Right lobe of liver (tissue), 6 donors: ENCODE data around the gene EEF2K. TPM values are rescaled to one million over a fixed set of nuclear protein-coding genes. Genes with fewer than 3 reads are reported as not detected.
A peak's percentile ranks its signal among the peaks of the same experiment; 100 is the strongest.

ENCODE experiments used
- ATAC-seq, 4 donors: fragments of 200-7000 bp; cut with Tn5 transposase; one replicate each; pipeline ENCODE4 v1.9.1; 2020; ENCODE audit warnings: mild to moderate bottlenecking in 4 of 4, moderate library complexity in 4 of 4
- DNase-seq, 3 donors: peaks; one replicate each; pipeline ENCODE4 v3.0.0-alpha.2; 2020
- H3K27ac ChIP-seq, 3 donors: fragments of 200-600 bp; one replicate each; pipeline ENCODE4 v1.8.0; 2022
- H3K27me3 ChIP-seq, 2 donors: fragments of 200-600 bp; one replicate each; pipeline ENCODE4 v1.8.0; 2022
- H3K36me3 ChIP-seq, 4 donors: fragments of 200-600 bp; sonication (generic) in 1 of 4; one replicate each; pipeline versions ENCODE4 v1.5.1 to v1.8.0; 2017 to 2022; ENCODE audit warnings: control low read depth in 1 of 4
- H3K4me1 ChIP-seq, 4 donors: fragments of 200-600 bp; sonication (generic) in 1 of 4; one replicate each; pipeline versions ENCODE4 v1.5.1 to v1.8.0; 2017 to 2022; ENCODE audit warnings: control low read depth in 1 of 4
- H3K4me3 ChIP-seq, 3 donors: fragments of 200-600 bp; one replicate each; pipeline ENCODE4 v1.8.0; 2022
- H3K9me3 ChIP-seq, 4 donors: fragments of 200-600 bp; sonication (generic) in 1 of 4; one replicate each; pipeline versions ENCODE4 v1.5.1 to v1.8.0; 2017 to 2022; ENCODE audit warnings: control low read depth in 1 of 4
- CTCF ChIP-seq, 4 donors: fragments of 200-600 bp in 3 of 4; fragments of 450-650 bp in 1 of 4; IDR thresholded peaks; one replicate each; pipeline versions ENCODE4 v1.5.1 to v1.8.0; 2016 to 2022; ENCODE audit warnings: antibody characterized with exemption in 4 of 4, mild to moderate bottlenecking in 2 of 4
- POLR2A ChIP-seq: fragments of 450-650 bp; IDR thresholded peaks from one replicate; pipeline ENCODE4 v1.6.1; 2017; ENCODE audit warnings: antibody characterized with exemption, mild to moderate bottlenecking
- WGBS: methylation state at CpG from one replicate; pipeline ENCODE4 v1.1.6; 2018; ENCODE audit warnings: low coverage, low lambda C conversion rate; ENCODE audit not compliant: insufficient coverage; ENCODE audit errors: missing lambda C conversion rate; 5-methylcytosine and 5-hydroxymethylcytosine counted together
- intact Hi-C, 2 donors: fragments of 100-400 bp; cut with DNase I; formaldehyde crosslinking; loops; one replicate each; pipeline versions ENCODE4 v1.11.2 to v1.14.1; 2022
- total RNA-seq, 6 experiments: library from RNA; depleted of rRNA in 2 of 6; stranded (reverse); fragments of >200 nt in 2 of 6; fragmentation: NEBNext Ultra II Directional in 3 of 6; extraction: Animal tissue kit (Norgen Biotek cat#: 25700) in 3 of 6; gene quantifications; one replicate each; pipeline versions ENCODE4 v1.1.0 to v1.2.4, GENCODE V29; 2016 to 2023
- donor health status: DM: no; HTN: yes; CAD: no.
- donor health status: DM: no; HTN: no; CAD: no.
- donor health status: DM: no; HTN: no; CAD: no.
- donor health status: DM: no; HTN: yes; CAD: no.
- donor health status: DM: no; HTN: yes; CAD: no.

EEF2K gene
- total RNA-seq, 6 experiments from 2014 or later: 10.0 to 17.5 (median 11.5) TPM

GRCh38 chr16:22202261-22202637 lies 3.8 kb upstream of the EEF2K start:
- intact Hi-C loops: loop anchor here in 1 of 2 donors (5.0 kb wide), 1 partner anchor 95 kb away; the partner anchor contains the start of gene POLR3E
- no peak for ATAC-seq
- DNase-seq: no peak
- Histone ChIP-seq H3K4me3 (no peak overlapping the region), H3K36me3 (no peaks in the 10 kb centered on the region), H3K4me1 (peaks cover 0 to 5% (median under 1%) of the 10 kb centered on the region in 4 donors), H3K27me3 (no peaks in the 10 kb centered on the region), H3K27ac (no peak overlapping the region), H3K9me3 (no peaks in the 10 kb centered on the region)
- 74% methylated on average over 4 of the region's 6 CpGs for WGBS
- no peak for TF ChIP-seq POLR2A
- TF ChIP-seq CTCF (IDR thresholded peaks at IDR 0.05): no peak

GRCh38 chr16:22203091-22203490 lies 3.0 kb upstream of the EEF2K start:
- H3K9me3 ChIP-seq: no peaks in the 10 kb centered on the region
- H3K4me1 ChIP-seq: peaks cover 0 to 13% (median 4%) of the 10 kb centered on the region in 4 donors
- ATAC-seq (no peak), DNase-seq (no peak)
- H3K27ac ChIP-seq: no peak overlapping the region
- TF ChIP-seq CTCF (IDR thresholded peaks at IDR 0.05) (no peak), POLR2A (no peak)
- H3K36me3 ChIP-seq: no peaks in the 10 kb centered on the region
- intact Hi-C loops: loop anchor here in 1 of 2 donors (5.0 kb wide), 1 partner anchor 94 kb away; the partner anchor contains the start of gene POLR3E
- no peak overlapping the region for H3K4me3 ChIP-seq
- no peaks in the 10 kb centered on the region for H3K27me3 ChIP-seq
- WGBS: 76% methylated on average over 3 of the region's 5 CpGs

GRCh38 chr16:22204091-22204655 lies 1.9 kb upstream of the EEF2K start:
- H3K9me3 ChIP-seq: no peaks in the 10 kb centered on the region
- H3K4me1 ChIP-seq: peaks cover 0 to 13% (median 4%) of the 10 kb centered on the region in 4 donors
- ATAC-seq (no peak), DNase-seq (no peak)
- TF ChIP-seq CTCF (IDR thresholded peaks at IDR 0.05) (no peak), POLR2A (no peak)
- no peak overlapping the region for H3K4me3 ChIP-seq
- intact Hi-C loops: loop anchor here in 1 of 2 donors (5.0 kb wide), 1 partner anchor 93 kb away; the partner anchor contains the start of gene POLR3E
- WGBS: 100% methylated on average over 2 of the region's 2 CpGs
- H3K36me3 ChIP-seq: no peaks in the 10 kb centered on the region
- H3K27ac ChIP-seq: no peak overlapping the region
- H3K27me3 ChIP-seq: no peaks in the 10 kb centered on the region

- WGBS: 3% methylated on average over 11 of the region's 11 CpGs
- H3K27me3 ChIP-seq: no peaks in the 10 kb centered on the region
- TF ChIP-seq POLR2A (no peak), CTCF (IDR thresholded peaks at IDR 0.05) (no peak)
- peaks cover 0 to 13% (median 4%) of the 10 kb centered on the region in 4 donors for H3K4me1 ChIP-seq
- H3K9me3 ChIP-seq: no peaks in the 10 kb centered on the region
- ATAC-seq (no peak), DNase-seq (no peak)
- peak overlapping the region; percentile 92 to 96 (median 95) for H3K4me3 ChIP-seq
- H3K36me3 ChIP-seq: no peaks in the 10 kb centered on the region
- intact Hi-C loops: no loop called here
- H3K27ac ChIP-seq: peak overlapping the region; percentile 17 to 84 (median 33)
Measured at GRCh38 chr16:22205577-22206012, 483 bp upstream of the EEF2K start.
